ENCODE results near the gene COA1.

DNA sequence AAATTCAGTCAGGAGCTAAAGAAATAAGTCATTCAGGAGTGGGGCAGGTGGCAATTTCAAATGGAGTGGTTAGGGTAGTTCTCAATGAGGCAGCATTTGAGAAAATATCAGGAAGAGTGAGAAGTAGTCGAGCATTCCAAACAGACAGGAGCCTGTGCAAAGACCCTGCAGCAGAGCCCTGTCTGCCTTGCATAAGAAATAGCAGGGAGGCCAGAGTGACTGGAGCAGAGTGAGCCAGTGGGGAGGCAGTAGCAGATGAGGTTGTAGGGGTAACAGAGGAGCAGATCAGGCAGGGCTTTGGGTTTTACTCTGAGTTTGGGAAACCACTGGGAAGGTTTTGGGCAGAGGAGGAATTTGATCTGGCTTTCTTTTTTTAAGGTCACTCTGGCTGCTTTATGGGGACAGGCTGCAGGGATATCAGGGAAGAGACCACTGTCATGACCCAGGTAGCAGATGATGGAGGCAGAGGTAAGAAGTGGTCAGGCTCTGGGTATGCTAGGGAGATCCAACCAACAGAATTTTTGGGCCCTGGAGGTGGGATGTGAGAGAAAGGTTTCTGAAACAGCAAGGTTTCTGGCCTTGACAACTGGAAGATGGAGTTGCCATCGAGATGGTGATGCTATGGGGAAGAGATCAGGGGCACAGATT is 27.9 kb upstream of the COA1 start:
- TF ChIP-seq, protein P1, sequence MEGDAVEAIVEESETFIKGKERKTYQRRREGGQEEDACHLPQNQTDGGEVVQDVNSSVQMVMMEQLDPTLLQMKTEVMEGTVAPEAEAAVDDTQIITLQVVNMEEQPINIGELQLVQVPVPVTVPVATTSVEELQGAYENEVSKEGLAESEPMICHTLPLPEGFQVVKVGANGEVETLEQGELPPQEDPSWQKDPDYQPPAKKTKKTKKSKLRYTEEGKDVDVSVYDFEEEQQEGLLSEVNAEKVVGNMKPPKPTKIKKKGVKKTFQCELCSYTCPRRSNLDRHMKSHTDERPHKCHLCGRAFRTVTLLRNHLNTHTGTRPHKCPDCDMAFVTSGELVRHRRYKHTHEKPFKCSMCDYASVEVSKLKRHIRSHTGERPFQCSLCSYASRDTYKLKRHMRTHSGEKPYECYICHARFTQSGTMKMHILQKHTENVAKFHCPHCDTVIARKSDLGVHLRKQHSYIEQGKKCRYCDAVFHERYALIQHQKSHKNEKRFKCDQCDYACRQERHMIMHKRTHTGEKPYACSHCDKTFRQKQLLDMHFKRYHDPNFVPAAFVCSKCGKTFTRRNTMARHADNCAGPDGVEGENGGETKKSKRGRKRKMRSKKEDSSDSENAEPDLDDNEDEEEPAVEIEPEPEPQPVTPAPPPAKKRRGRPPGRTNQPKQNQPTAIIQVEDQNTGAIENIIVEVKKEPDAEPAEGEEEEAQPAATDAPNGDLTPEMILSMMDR (IDR thresholded peaks at IDR 0.05) = no peak
- no peak for TF ChIP-seq POLR2AphosphoS5 (IDR thresholded peaks at IDR 0.05)
- no peak for TF ChIP-seq POLR2A (IDR thresholded peaks at IDR 0.05)

Data from prostate gland (tissue), 2 donors.